PC-3 (cell line): ENCODE data around the gene GYPC.
"Not testable (repeated sequence)": the region's sequence is repeated elsewhere in the genome, so short reads cannot be mapped to it uniquely, and the experiment has no call there.

Source experiments
- CTCF ChIP-seq: fragments of 300-600 bp; sonication (generic); conservative IDR thresholded peaks from 2 replicates; pipeline ENCODE4 v1.5.1; 2017; ENCODE audit warnings: antibody characterized with exemption, low read depth, mild to moderate bottlenecking, low read length
- EZH2 ChIP-seq: fragments of 300-600 bp; sonication (generic); IDR thresholded peaks from one replicate; pipeline ENCODE4 v1.6.1; 2017; ENCODE audit warnings: antibody characterized with exemption, mild to moderate bottlenecking, low read length; ENCODE audit not compliant: unreplicated experiment

- not testable (repeated sequence) for TF ChIP-seq EZH2, CTCF
Measured at GRCh38 chr2:126692241-126692640, 36.3 kb downstream of the GYPC start.
